Stomach (tissue), 9 donors: ENCODE results near the gene SEC11A. TPM values are rescaled to one million over a fixed set of nuclear protein-coding genes. Genes with fewer than 3 reads are reported as not detected.
"Not testable (repeated sequence)": the region's sequence is repeated elsewhere in the genome, so short reads cannot be mapped to it uniquely, and the experiment has no call there.

ENCODE experiments used
- DNase-seq, 2 donors: peaks; one replicate each; pipeline versions ENCODE4 v3.0.0 to v3.0.0-alpha.2; 2013 to 2019
- H3K27ac ChIP-seq, 5 donors: fragments of 200-600 bp in 4 of 5; sonication (generic) in 4 of 5; one replicate each; pipeline ENCODE4 v1.5.1; 2013 to 2019; ENCODE audit warnings: mild to moderate bottlenecking in 1 of 5, moderate library complexity in 1 of 5
- H3K27me3 ChIP-seq, 3 donors: fragments of 200-600 bp; sonication (generic); one replicate each; pipeline ENCODE4 v1.5.1; 2017 to 2019; ENCODE audit warnings: mixed run types in 1 of 3
- H3K36me3 ChIP-seq, 4 donors: fragments of 200-600 bp; sonication (generic); 1 replicate in 3 of 4; 2 replicates in 1 of 4; pipeline ENCODE4 v1.5.1; 2016 to 2019
- H3K4me1 ChIP-seq, 4 donors: fragments of 200-600 bp; sonication (generic); one replicate each; pipeline ENCODE4 v1.5.1; 2016 to 2019
- H3K4me3 ChIP-seq, 4 donors: fragments of 200-600 bp; sonication (generic) in 3 of 4; one replicate each; pipeline ENCODE4 v1.5.1; 2016 to 2019; ENCODE audit warnings: mild to moderate bottlenecking in 1 of 4
- H3K9me3 ChIP-seq, 4 donors: fragments of 200-600 bp; sonication (generic); one replicate each; pipeline ENCODE4 v1.5.1; 2016 to 2019
- CTCF ChIP-seq, 7 experiments: fragments of 450-650 bp in 4 of 7; fragments of 200-600 bp in 3 of 7; sonication (generic) in 3 of 7; IDR thresholded peaks; one replicate each; pipeline ENCODE4 v1.5.1; 2016 to 2019; ENCODE audit warnings: antibody characterized with exemption in 7 of 7, control low read depth in 2 of 7, mild to moderate bottlenecking in 1 of 7
- EP300 ChIP-seq: sonication (generic); formaldehyde crosslinking; IDR thresholded peaks from one replicate; pipeline ENCODE4 v1.6.1; 2017; ENCODE audit warnings: antibody characterized with exemption
- POLR2A ChIP-seq, 4 donors: fragments of 450-650 bp; IDR thresholded peaks; one replicate each; pipeline ENCODE4 v1.6.1; 2016; ENCODE audit warnings: antibody characterized with exemption in 4 of 4, control low read depth in 2 of 4, mild to moderate bottlenecking in 1 of 4, moderate library complexity in 1 of 4
- POLR2AphosphoS5 ChIP-seq, 3 donors: sonication (generic); formaldehyde crosslinking; IDR thresholded peaks; one replicate each; pipeline ENCODE4 v1.6.1; 2016; ENCODE audit warnings: antibody characterized with exemption in 3 of 3
- WGBS, 5 donors: extraction: QIAGEN DNeasy Blood & Tissue Kit in 3 of 5; methylation state at CpG; one replicate each; pipeline versions ENCODE4 v1.1.5 to v1.1.7; 2013 to 2018; 5-methylcytosine and 5-hydroxymethylcytosine counted together
- intact Hi-C: fragments of 100-400 bp; cut with DNase I; formaldehyde crosslinking; loops from one replicate; pipeline ENCODE4 v1.15.1; 2023; ENCODE audit warnings: low total_unique reads
- polyA plus RNA-seq, 3 donors: library from polyadenylated mRNA; stranded (reverse); fragments of 200-250 nt; gene quantifications; one replicate each; pipeline ENCODE4 v1.2.3, GENCODE V29; 2013
- total RNA-seq, 5 donors: library from RNA; depleted of rRNA; stranded (reverse); fragments of >200 nt; gene quantifications; one replicate each; pipeline versions ENCODE4 v1.1.0 to v1.2.3, GENCODE V29; 2014 to 2016
- donor health status: healthy with polysubstance abuse.
- donor health status: Bipolar disorder and iron deficiency.
- donor health status: healthy.

Gene SEC11A
- total and polyA plus RNA-seq, 8 donors: 24.3 to 186 (median 101) TPM

GRCh38 chr15:84736375-84736774 lies 20.4 kb upstream of the SEC11A start:
- H3K27me3 ChIP-seq: no peaks in the 10 kb centered on the region
- no peaks in the 10 kb centered on the region for H3K36me3 ChIP-seq
- intact Hi-C loops: no loop called here
- H3K4me3 ChIP-seq: no peak overlapping the region
- H3K27ac ChIP-seq: peak overlapping the region in 1 of 5 donors; percentile 46
- H3K9me3 ChIP-seq: no peaks in the 10 kb centered on the region
- peak in 1 of 2 donors; percentile 38 for DNase-seq
- peaks cover 9 to 30% (median 17%) of the 10 kb centered on the region in 4 donors for H3K4me1 ChIP-seq
- 87 to 94% (median 89%) methylated on average over 5 of the region's 5 CpGs for WGBS, 5 donors
- TF ChIP-seq POLR2A (IDR thresholded peaks at IDR 0.05) (no peak), POLR2AphosphoS5 (IDR thresholded peaks at IDR 0.05) (peak in 1 of 3 donors; percentile 5), CTCF (IDR thresholded peaks at IDR 0.05) (no peak), EP300 (no peak)

GRCh38 chr15:84735480-84736061 lies 19.6 kb upstream of the SEC11A start:
- H3K36me3 ChIP-seq, DNase-seq, H3K27me3 ChIP-seq, H3K9me3 ChIP-seq, intact Hi-C loops: not testable (repeated sequence)
- H3K27ac ChIP-seq: peak overlapping the region; percentile 55 to 85 (median 65)
- H3K4me3 ChIP-seq: peak overlapping the region in 1 of 4 donors; percentile 29
- H3K4me1 ChIP-seq: peaks cover 5 to 22% (median 17%) of the 10 kb centered on the region in 4 donors
- WGBS, 5 donors: 57 to 79% (median 63%) methylated on average over 9 of the region's 9 CpGs

- Histone ChIP-seq H3K4me3 (peak overlapping the region in 1 of 4 donors; percentile 29), H3K27ac (peak overlapping the region; percentile 55 to 85 (median 65))
Observed at GRCh38 chr15:84734794-84735479, 19.0 kb upstream of the SEC11A start.

DNA sequence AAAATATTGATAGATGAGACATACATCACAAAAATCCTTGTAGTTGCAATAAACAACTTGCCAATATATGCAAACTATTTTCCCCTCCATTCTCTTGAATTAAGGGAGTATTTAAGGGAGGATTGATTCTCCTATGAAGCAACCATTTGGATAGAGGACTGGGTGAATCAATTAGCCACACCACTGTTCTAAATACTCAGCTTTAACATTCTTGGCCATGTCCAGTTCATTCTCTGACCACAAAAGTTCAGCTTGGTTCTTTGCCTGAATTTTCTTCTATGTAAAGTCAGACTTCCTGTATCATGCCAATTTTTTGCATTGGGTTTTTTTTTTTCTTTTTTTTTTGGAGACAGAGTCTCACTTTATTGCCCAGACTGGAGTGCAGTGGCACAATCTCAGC lies 15.8 kb upstream of the SEC11A start:
- no peaks in the 10 kb centered on the region for H3K9me3 ChIP-seq
- TF ChIP-seq CTCF (IDR thresholded peaks at IDR 0.05): no peak
- no peak for TF ChIP-seq EP300
- TF ChIP-seq POLR2AphosphoS5 (IDR thresholded peaks at IDR 0.05): no peak
- H3K4me1 ChIP-seq: peaks cover 5 to 21% (median 14%) of the 10 kb centered on the region in 4 donors
- no peak overlapping the region for H3K4me3 ChIP-seq
- intact Hi-C loops: no loop called here
- no peak overlapping the region for H3K27ac ChIP-seq
- no peaks in the 10 kb centered on the region for H3K36me3 ChIP-seq
- DNase-seq: no peak
- H3K27me3 ChIP-seq: no peaks in the 10 kb centered on the region

More at GRCh38 chr15:84734794-84735479, 19.0 kb upstream of the SEC11A start:
- H3K4me1 ChIP-seq: peaks cover 5 to 21% (median 14%) of the 10 kb centered on the region in 4 donors
- WGBS, 5 donors: 10 to 32% (median 14%) methylated on average over 7 of the region's 7 CpGs
- no peaks in the 10 kb centered on the region for H3K36me3 ChIP-seq
- no peak for TF ChIP-seq EP300
- peak in 2 of 3 donors; percentile 73 to 74 for TF ChIP-seq POLR2AphosphoS5 (IDR thresholded peaks at IDR 0.05)
- H3K27me3 ChIP-seq: no peaks in the 10 kb centered on the region
- H3K9me3 ChIP-seq: no peaks in the 10 kb centered on the region
- peak; percentile 75 to 94 for DNase-seq
- intact Hi-C loops: no loop called here

DNA sequence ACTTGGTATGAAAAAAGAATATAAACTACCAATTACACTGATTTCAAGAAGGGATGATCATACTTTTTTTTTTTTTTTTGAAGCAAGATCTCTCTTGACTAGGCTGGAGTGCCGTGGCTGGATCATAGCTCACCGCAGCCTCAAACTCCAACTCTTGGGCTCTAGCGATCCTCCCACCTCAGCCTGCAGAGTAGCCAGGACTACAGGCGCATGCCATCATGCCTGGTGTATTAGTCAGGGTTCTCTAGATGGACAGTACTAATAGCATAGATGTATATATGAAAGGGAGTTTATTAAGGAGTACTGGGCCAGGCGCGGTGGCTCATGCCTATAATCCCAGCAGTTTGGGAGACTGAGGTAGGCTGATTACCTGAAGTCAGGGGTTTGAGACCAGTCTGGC lies 11.5 kb upstream of the SEC11A start:
- WGBS, 5 donors: 93 to 99% (median 97%) methylated on average over 6 of the region's 6 CpGs

More for the DNA sequence above, 11.5 kb upstream of the SEC11A start:
- no peak overlapping the region for H3K27ac ChIP-seq
- intact Hi-C loops: no loop called here
- DNase-seq: no peak
- H3K9me3 ChIP-seq: no peaks in the 10 kb centered on the region
- no peaks in the 10 kb centered on the region for H3K27me3 ChIP-seq
- TF ChIP-seq EP300 (no peak), CTCF (IDR thresholded peaks at IDR 0.05) (no peak), POLR2A (IDR thresholded peaks at IDR 0.05) (no peak), POLR2AphosphoS5 (IDR thresholded peaks at IDR 0.05) (no peak)
- peaks cover 0 to 15% (median 2%) of the 10 kb centered on the region in 4 donors for H3K4me1 ChIP-seq
- no peak overlapping the region for H3K4me3 ChIP-seq
- H3K36me3 ChIP-seq: no peaks in the 10 kb centered on the region
